Measurements from ENCODE around the gene MYRIP. TPM values are rescaled to one million over a fixed set of nuclear protein-coding genes. Genes with fewer than 3 reads are reported as not detected.

The MYRIP gene
- total RNA-seq, 1 experiment from 2014 or later, result 0.44 TPM

GRCh38 chr3:39791603-39792002 lies 17.8 kb upstream of the MYRIP start:
- no peak for TF ChIP-seq POLR2A (IDR thresholded peaks at IDR 0.05; ENCODE audit: borderline replicate concordance, extremely low read depth, insufficient read depth, insufficient read length)
- Histone ChIP-seq H3K27me3 (ENCODE audit: insufficient read depth, low read length) (0 out of 2 replicates have a peak, but pooled peaks cover 5% of the 10 kb centered on the region), H3K4me1 (ENCODE audit: control insufficient read depth in 1 of 2, insufficient read depth in 2 of 2, low read length in 2 of 2) (no peaks in the 10 kb centered on the region), H3K4me2 (ENCODE audit: low read length) (no peak overlapping the region), H3K79me2 (ENCODE audit: insufficient read depth, low read length) (no peaks in the 10 kb centered on the region), H3K36me3 (ENCODE audit: control insufficient read depth in 1 of 2, insufficient read depth in 2 of 2, low read length in 2 of 2) (no peaks in the 10 kb centered on the region), H3K27ac (ENCODE audit: low read depth, low read length) (no peak overlapping the region), H4K20me1 (ENCODE audit: insufficient read depth) (no peaks in the 10 kb centered on the region), H3K9me3 (ENCODE audit: control insufficient read depth in 1 of 2, insufficient read depth in 1 of 2, low read depth in 1 of 2, low read length in 2 of 2) (no peaks in the 10 kb centered on the region), H3K9me2 (ENCODE audit: insufficient read depth) (no peaks in the 10 kb centered on the region), H3K4me3 (replicated peaks in 1 of 2; ENCODE audit: low read depth in 1 of 2, low read length in 2 of 2) (no peak overlapping the region), H3K9ac (ENCODE audit: low read length) (no peak overlapping the region), H2AFZ (ENCODE audit: low read depth, low read length, poor library complexity, severe bottlenecking) (no peak overlapping the region)
- ChIA-PET RAD21 (ENCODE audit: low non-redundant PET in 1 of 2, low total read pairs in 2 of 2, uncharacterized antibody in 2 of 2, unreplicated experiment in 2 of 2) (no interaction called here), CTCF (no interaction called here), POLR2A (no interaction called here)
- BruUV-seq (replicated peaks), result no TSS peak
- DNase-seq (ENCODE audit: low read depth, low spot score) (no peak), ATAC-seq (no peak)
- intact Hi-C loops (cut with micrococcal nuclease), result no loop called here

GRCh38 chr3:39794880-39795279 lies 14.5 kb upstream of the MYRIP start:
- H3K27ac ChIP-seq (ENCODE audit: low read depth, low read length), result no peak overlapping the region
- no peaks in the 10 kb centered on the region for H3K36me3 ChIP-seq (ENCODE audit: control insufficient read depth in 1 of 2, insufficient read depth in 2 of 2, low read length in 2 of 2)
- no peaks in the 10 kb centered on the region for H4K20me1 ChIP-seq (ENCODE audit: insufficient read depth)
- H3K79me2 ChIP-seq (ENCODE audit: insufficient read depth, low read length), result no peaks in the 10 kb centered on the region
- no peak overlapping the region for H2AFZ ChIP-seq (ENCODE audit: low read depth, low read length, poor library complexity, severe bottlenecking)
- H3K9ac ChIP-seq (ENCODE audit: low read length), result no peak overlapping the region
- ChIA-PET CTCF (no interaction called here), POLR2A (no interaction called here), RAD21 (ENCODE audit: low non-redundant PET in 1 of 2, low total read pairs in 2 of 2, uncharacterized antibody in 2 of 2, unreplicated experiment in 2 of 2) (no interaction called here)
- intact Hi-C loops (cut with micrococcal nuclease), result no loop called here
- no peak for DNase-seq (ENCODE audit: low read depth, low spot score)
- no peak overlapping the region for H3K4me2 ChIP-seq (ENCODE audit: low read length)
- H3K9me2 ChIP-seq (ENCODE audit: insufficient read depth), result no peaks in the 10 kb centered on the region
- no TSS peak for BruUV-seq (replicated peaks)
- TF ChIP-seq SRF (IDR thresholded peaks at IDR 0.05; ENCODE audit: low read depth) (no peak), ZBTB33 (IDR thresholded peaks at IDR 0.05; ENCODE audit: extremely low read depth, insufficient replicate concordance, low read length) (no peak)
- no peak overlapping the region for H3K4me3 ChIP-seq (replicated peaks in 1 of 2; ENCODE audit: low read depth in 1 of 2, low read length in 2 of 2)
- no peaks in the 10 kb centered on the region for H3K4me1 ChIP-seq (ENCODE audit: control insufficient read depth in 1 of 2, insufficient read depth in 2 of 2, low read length in 2 of 2)
- no peak for ATAC-seq
- no peaks in the 10 kb centered on the region for H3K9me3 ChIP-seq (ENCODE audit: control insufficient read depth in 1 of 2, insufficient read depth in 1 of 2, low read depth in 1 of 2, low read length in 2 of 2)
- peaks cover 11% of the 10 kb centered on the region; the same call in 1 of the 2 replicates for H3K27me3 ChIP-seq (ENCODE audit: insufficient read depth, low read length)

Measured in HCT116 (cell line).